Gastroesophageal sphincter (tissue), 4 donors: ENCODE data around the gene ALB. TPM values are rescaled to one million over a fixed set of nuclear protein-coding genes. Genes with fewer than 3 reads are reported as not detected.

Experiments used
- ATAC-seq: fragments of 150-250 bp; one replicate; pipeline ENCODE4 v1.9.1; 2016; ENCODE audit warnings: mild to moderate bottlenecking, moderate library complexity
- H3K27ac ChIP-seq, 4 donors: fragments of 200-600 bp; sonication (generic) in 3 of 4; 1 replicate in 3 of 4; 2 replicates in 1 of 4; pipeline ENCODE4 v1.5.1; 2016 to 2019
- H3K27me3 ChIP-seq: fragments of 200-600 bp; sonication (generic); one replicate; pipeline ENCODE4 v1.5.1; 2019
- H3K36me3 ChIP-seq, 2 donors: fragments of 200-600 bp; sonication (generic); one replicate each; pipeline ENCODE4 v1.5.1; 2019; ENCODE audit warnings: control low read depth in 1 of 2
- H3K4me1 ChIP-seq, 3 donors: fragments of 200-600 bp; sonication (generic); 1 replicate in 2 of 3; 2 replicates in 1 of 3; pipeline ENCODE4 v1.5.1; 2016 to 2019; ENCODE audit warnings: control low read depth in 2 of 3
- H3K4me3 ChIP-seq, 2 donors: fragments of 200-600 bp; sonication (generic); one replicate each; pipeline ENCODE4 v1.5.1; 2019; ENCODE audit warnings: mild to moderate bottlenecking in 1 of 2, moderate library complexity in 1 of 2
- H3K9me3 ChIP-seq, 3 donors: fragments of 200-600 bp; sonication (generic); one replicate each; pipeline ENCODE4 v1.5.1; 2017 to 2019; ENCODE audit warnings: control low read depth in 2 of 3
- CTCF ChIP-seq, 4 experiments: fragments of 200-600 bp in 2 of 4; fragments of 450-650 bp in 2 of 4; sonication (generic) in 1 of 4; IDR thresholded peaks; one replicate each; pipeline ENCODE4 v1.5.1; 2017 to 2019; ENCODE audit warnings: antibody characterized with exemption in 4 of 4, mild to moderate bottlenecking in 2 of 4, moderate library complexity in 2 of 4
- EP300 ChIP-seq: sonication (generic); formaldehyde crosslinking; IDR thresholded peaks from one replicate; pipeline ENCODE4 v1.6.1; 2017; ENCODE audit warnings: antibody characterized with exemption, mild to moderate bottlenecking
- POLR2A ChIP-seq, 2 donors: fragments of 450-650 bp; IDR thresholded peaks; one replicate each; pipeline ENCODE4 v1.6.1; 2017; ENCODE audit warnings: antibody characterized with exemption in 2 of 2, mild to moderate bottlenecking in 2 of 2, moderate library complexity in 1 of 2
- POLR2AphosphoS5 ChIP-seq: sonication (generic); formaldehyde crosslinking; IDR thresholded peaks from one replicate; pipeline ENCODE4 v1.6.1; 2017; ENCODE audit warnings: antibody characterized with exemption
- WGBS, 2 donors: methylation state at CpG; one replicate each; pipeline ENCODE4 v1.1.5; 2018; ENCODE audit warnings: low coverage in 1 of 2; 5-methylcytosine and 5-hydroxymethylcytosine counted together
- total RNA-seq, 4 donors: library from RNA; depleted of rRNA; stranded (reverse); fragments of >200 nt; gene quantifications; one replicate each; pipeline ENCODE4 v1.1.0, GENCODE V29; 2016

The ALB gene
- total RNA-seq, 4 donors from 2014 or later = 0.27 to 0.47 (median 0.40) TPM; not detected in 1

- Histone ChIP-seq H3K4me1 (no peaks in the 10 kb centered on the region), H3K27me3 (no peaks in the 10 kb centered on the region), H3K9me3 (no peaks in the 10 kb centered on the region), H3K4me3 (no peak overlapping the region), H3K36me3 (no peaks in the 10 kb centered on the region), H3K27ac (no peak overlapping the region)
- 82 to 90% methylated on average over 2 of the region's 2 CpGs for WGBS, 2 donors
- TF ChIP-seq POLR2AphosphoS5 = no peak
- TF ChIP-seq CTCF (IDR thresholded peaks at IDR 0.05) = no peak
- no peak for TF ChIP-seq EP300
- no peak for TF ChIP-seq POLR2A (IDR thresholded peaks at IDR 0.05)
- no peak for ATAC-seq
Measured at GRCh38 chr4:73417342-73417741, 13.3 kb downstream of the ALB start.

GRCh38 chr4:73417973-73418372 lies 13.9 kb downstream of the ALB start:
- no peak for ATAC-seq
- no peaks in the 10 kb centered on the region for H3K27me3 ChIP-seq
- H3K9me3 ChIP-seq = no peaks in the 10 kb centered on the region
- no peaks in the 10 kb centered on the region for H3K4me1 ChIP-seq
- H3K27ac ChIP-seq = no peak overlapping the region
- no peaks in the 10 kb centered on the region for H3K36me3 ChIP-seq
- H3K4me3 ChIP-seq = no peak overlapping the region
- 67 to 81% methylated on average over 4 to 6 of the region's 6 CpGs for WGBS, 2 donors
- TF ChIP-seq EP300 (no peak), CTCF (IDR thresholded peaks at IDR 0.05) (no peak), POLR2AphosphoS5 (no peak), POLR2A (IDR thresholded peaks at IDR 0.05) (no peak)

- H3K27me3 ChIP-seq = no peaks in the 10 kb centered on the region
- WGBS, 2 donors = 56 to 67% methylated on average over 1 of the region's 1 CpG
- no peak overlapping the region for H3K27ac ChIP-seq
- TF ChIP-seq POLR2A (IDR thresholded peaks at IDR 0.05) (no peak), POLR2AphosphoS5 (no peak), CTCF (IDR thresholded peaks at IDR 0.05) (no peak), EP300 (no peak)
- H3K36me3 ChIP-seq = no peaks in the 10 kb centered on the region
- no peaks in the 10 kb centered on the region for H3K9me3 ChIP-seq
- H3K4me3 ChIP-seq = no peak overlapping the region
- no peaks in the 10 kb centered on the region for H3K4me1 ChIP-seq
- no peak for ATAC-seq
Measured at GRCh38 chr4:73418677-73419076, 14.6 kb downstream of the ALB start.

- Histone ChIP-seq H3K36me3 (no peaks in the 10 kb centered on the region), H3K4me1 (no peaks in the 10 kb centered on the region), H3K9me3 (no peaks in the 10 kb centered on the region), H3K4me3 (no peak overlapping the region), H3K27ac (no peak overlapping the region), H3K27me3 (no peaks in the 10 kb centered on the region)
- 66 to 72% methylated on average over 5 to 7 of the region's 7 CpGs for WGBS, 2 donors
- no peak for ATAC-seq
- TF ChIP-seq CTCF (IDR thresholded peaks at IDR 0.05) (no peak), EP300 (no peak), POLR2A (IDR thresholded peaks at IDR 0.05) (no peak), POLR2AphosphoS5 (no peak)
Measured at GRCh38 chr4:73419106-73420038, 15.3 kb downstream of the ALB start.

- WGBS, 2 donors = 86 to 88% methylated on average over 2 of the region's 2 CpGs
- TF ChIP-seq POLR2A (IDR thresholded peaks at IDR 0.05) (no peak), EP300 (no peak), CTCF (IDR thresholded peaks at IDR 0.05) (no peak), POLR2AphosphoS5 (no peak)
- Histone ChIP-seq H3K9me3 (no peaks in the 10 kb centered on the region), H3K4me3 (no peak overlapping the region), H3K27ac (no peak overlapping the region), H3K27me3 (no peaks in the 10 kb centered on the region), H3K36me3 (no peaks in the 10 kb centered on the region), H3K4me1 (no peaks in the 10 kb centered on the region)
- no peak for ATAC-seq
Measured at GRCh38 chr4:73420615-73421014, 16.5 kb downstream of the ALB start.
